HG03139 (cell line): ENCODE measurements around the gene ABCF3.
"Not testable (repeated sequence)": the region's sequence is repeated elsewhere in the genome, so short reads cannot be mapped to it uniquely, and the experiment has no call there.

Experiments
- ATAC-seq: cut with Tn5 transposase; IDR thresholded peaks from one replicate; pipeline ENCODE4 v1.9.1; 2021; ENCODE audit not compliant: unreplicated experiment

Gene ABCF3, protein sequence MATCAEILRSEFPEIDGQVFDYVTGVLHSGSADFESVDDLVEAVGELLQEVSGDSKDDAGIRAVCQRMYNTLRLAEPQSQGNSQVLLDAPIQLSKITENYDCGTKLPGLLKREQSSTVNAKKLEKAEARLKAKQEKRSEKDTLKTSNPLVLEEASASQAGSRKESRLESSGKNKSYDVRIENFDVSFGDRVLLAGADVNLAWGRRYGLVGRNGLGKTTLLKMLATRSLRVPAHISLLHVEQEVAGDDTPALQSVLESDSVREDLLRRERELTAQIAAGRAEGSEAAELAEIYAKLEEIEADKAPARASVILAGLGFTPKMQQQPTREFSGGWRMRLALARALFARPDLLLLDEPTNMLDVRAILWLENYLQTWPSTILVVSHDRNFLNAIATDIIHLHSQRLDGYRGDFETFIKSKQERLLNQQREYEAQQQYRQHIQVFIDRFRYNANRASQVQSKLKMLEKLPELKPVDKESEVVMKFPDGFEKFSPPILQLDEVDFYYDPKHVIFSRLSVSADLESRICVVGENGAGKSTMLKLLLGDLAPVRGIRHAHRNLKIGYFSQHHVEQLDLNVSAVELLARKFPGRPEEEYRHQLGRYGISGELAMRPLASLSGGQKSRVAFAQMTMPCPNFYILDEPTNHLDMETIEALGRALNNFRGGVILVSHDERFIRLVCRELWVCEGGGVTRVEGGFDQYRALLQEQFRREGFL

GRCh38 chr3:184186184-184186901 is at the start of gene ABCF3:
ABCF3 (plus strand) TSS chr3:184186199; CDS start chr3:184186208, 9 bp downstream.
- ATAC-seq: peak; percentile 10

DNA sequence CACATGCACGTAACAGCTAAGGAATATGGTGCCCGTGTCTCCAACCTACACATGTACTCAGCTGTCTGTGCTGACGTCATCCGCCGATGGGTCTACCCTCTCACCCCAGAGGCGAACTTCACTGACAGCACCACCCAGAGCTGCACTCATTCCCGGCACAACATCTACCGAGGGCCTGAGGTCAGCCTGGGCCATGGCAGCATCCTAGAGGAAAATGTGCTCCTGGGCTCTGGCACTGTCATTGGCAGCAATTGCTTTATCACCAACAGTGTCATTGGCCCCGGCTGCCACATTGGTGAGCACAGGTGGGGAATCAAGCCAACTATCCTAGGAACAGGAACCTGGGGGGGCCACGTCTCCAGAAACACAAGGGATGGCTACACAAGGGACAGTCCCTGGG is 45.6 kb upstream of the ABCF3 start:
- ATAC-seq: no peak

GRCh38 chr3:184142199-184142598 is 43.8 kb upstream of the ABCF3 start:
- ATAC-seq: no peak

- no peak for ATAC-seq
These were observed 42.7 kb upstream of the ABCF3 start for GRCh38 chr3:184143327-184143726.

DNA sequence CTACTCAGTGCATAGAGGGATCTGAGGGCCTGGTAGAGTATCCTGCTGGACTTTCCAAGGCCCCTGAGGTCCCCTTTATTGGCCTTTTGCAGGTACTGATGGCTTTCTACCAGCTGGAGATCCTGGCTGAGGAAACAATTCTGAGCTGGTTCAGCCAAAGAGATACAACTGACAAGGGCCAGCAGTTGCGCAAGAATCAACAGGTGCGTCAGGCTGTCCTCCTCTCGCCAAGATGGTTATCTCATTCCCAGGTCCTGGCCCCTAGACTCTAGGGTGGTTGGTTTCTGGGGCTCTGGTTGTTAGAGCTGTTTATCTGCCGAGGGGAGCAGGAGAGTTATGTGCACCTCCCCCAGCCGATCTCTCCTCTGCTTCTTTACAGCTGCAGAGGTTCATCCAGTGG is 41.5 kb upstream of the ABCF3 start:
- ATAC-seq: no peak

DNA sequence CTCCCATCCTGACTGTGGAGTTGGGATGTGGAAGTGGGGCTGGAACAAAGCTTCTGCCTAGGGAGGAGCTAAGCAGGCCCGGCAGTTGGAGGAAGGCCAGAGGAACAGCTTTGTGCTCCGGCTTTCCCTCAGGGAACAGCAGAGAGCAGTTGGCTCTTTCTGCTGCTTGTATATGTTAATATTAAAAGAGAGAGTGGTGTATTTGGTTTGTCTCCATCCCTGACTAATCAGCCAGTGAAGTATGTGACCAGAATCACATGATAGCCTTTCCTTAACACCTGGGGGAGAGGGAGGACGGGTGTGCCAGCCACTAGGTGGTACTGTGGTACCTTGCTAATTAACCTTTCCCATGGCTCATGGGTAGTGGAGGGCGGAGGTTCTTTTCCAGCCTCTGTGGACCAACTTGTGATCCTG is 40.9 kb upstream of the ABCF3 start:
- ATAC-seq: no peak

DNA sequence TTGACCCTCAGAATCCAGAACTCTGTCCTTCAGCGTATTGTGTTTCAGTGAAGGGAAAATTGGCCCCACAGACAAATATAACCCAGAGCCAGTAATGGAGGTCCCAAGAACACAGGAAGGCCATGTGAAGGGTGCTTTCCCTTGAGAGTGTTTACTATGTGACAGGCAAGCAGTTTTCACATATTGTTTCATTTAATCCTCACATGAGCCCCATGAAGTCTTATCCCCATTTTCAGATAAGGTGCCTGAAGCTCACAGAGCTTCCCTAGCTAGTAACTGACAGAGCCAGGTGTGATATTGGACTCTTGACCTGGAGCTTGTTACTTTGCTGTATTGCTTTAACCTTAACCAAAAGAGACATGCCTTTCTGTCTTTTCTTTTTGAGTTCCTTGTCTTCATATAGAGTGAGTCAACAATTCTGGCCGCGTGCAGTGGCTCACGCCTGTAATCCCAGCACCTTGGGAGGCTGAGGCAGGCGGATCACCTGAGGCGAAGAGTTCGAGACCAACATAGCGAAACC is 40.2 kb upstream of the ABCF3 start:
- ATAC-seq: no peak

- no peak for ATAC-seq
These were observed 37.9 kb upstream of the ABCF3 start for GRCh38 chr3:184148076-184148475.

- ATAC-seq: no peak
These were observed 36.9 kb upstream of the ABCF3 start for GRCh38 chr3:184149123-184149522.

DNA sequence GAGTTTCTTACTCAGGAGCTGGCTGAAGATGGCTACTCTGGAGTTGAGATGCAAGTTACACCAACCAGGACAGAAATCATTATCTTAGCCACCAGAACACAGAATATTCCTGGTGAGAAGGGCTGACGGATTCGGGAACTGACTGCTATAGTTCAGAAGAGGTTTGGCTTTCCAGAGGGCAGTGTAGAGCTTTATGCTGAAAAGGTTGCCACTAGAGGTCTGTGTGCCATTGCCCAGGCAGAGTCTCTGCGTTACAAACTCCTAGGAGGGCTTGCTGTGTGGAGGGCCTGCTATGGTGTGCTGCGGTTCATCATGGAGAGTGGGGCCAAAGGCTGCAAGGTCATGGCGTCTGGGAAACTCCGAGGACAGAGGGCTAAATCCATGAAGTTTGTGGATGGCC is 36.2 kb upstream of the ABCF3 start:
- not testable (repeated sequence) for ATAC-seq

DNA sequence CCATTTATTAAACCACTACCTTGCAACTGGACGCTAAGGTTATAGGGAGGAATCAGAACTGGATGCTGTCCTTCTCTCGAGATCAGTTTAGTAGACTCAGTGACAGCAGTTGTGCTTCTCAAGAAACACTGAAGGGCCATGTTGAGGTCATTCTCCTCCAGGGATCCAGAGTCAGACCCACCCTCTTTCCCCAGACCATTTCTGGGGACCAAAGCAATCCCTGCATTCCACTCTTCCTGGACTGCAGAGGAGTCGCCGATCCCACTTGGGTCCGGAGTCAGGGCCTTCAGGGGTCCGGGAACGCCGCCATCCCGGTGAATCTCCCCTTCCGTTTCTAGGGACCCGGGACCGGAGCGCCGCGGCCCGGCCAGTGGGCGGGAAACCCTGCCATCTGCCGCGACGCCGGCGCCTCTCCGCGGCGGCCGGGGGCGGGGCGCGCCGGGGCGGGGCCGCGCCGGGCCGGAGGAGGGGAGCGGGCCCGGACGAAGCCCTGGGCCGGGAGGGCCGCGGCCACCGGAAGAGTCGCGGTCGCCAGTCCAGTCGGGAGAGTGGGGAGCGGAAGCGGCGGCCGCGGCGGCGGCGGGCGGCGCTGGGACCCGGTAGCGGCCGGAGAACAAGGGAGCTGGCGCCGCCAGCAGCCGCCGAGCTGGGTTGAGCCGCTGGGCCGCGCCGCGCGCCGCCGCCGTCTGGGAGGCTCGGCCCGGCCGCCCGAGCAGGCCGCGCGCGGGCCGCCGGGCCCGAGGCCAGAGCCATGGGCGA is 30.9 kb upstream of the ABCF3 start, which contains the start of gene DVL3:
DVL3 (plus strand) TSS at position 493 of the 759 bp plus-strand sequence; CDS start at position 752, 259 bp downstream.
- ATAC-seq: peak; percentile 74

- peak; percentile 23 for ATAC-seq
These were observed 30.1 kb upstream of the ABCF3 start for GRCh38 chr3:184155644-184156521.

- ATAC-seq: no peak
These were observed 29.5 kb upstream of the ABCF3 start for GRCh38 chr3:184156522-184156955.

GRCh38 chr3:184157206-184157605 is 28.8 kb upstream of the ABCF3 start:
- ATAC-seq: no peak

DNA sequence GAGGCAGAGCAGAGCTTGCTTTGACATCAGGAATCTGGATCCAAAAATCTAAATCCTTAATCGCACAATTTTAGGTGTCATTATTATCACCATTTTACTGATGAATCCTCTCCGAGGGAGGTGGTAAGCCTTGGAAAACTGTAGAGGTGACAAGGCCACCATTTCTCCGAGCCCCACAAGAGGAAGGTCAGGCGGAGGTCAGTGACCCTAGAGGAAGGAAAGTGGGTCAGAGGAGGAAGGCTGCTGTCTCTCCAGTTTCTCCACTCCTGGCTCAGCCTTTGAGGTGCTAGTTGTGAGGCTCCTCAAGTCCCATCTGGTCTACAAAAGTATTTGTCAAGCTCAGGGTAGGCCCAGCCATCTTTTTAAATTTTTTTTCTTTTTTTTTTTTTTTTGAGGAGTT is 27.6 kb upstream of the ABCF3 start:
- ATAC-seq: no peak

GRCh38 chr3:184160456-184160855 is 25.5 kb upstream of the ABCF3 start:
- ATAC-seq: no peak

- not testable (repeated sequence) for ATAC-seq
These were observed 23.4 kb upstream of the ABCF3 start for GRCh38 chr3:184162571-184163070.

- ATAC-seq: no peak
These were observed 21.2 kb upstream of the ABCF3 start for GRCh38 chr3:184164648-184165330.

- no peak for ATAC-seq
These were observed 20.5 kb upstream of the ABCF3 start for GRCh38 chr3:184165543-184165942.
